Parathyroid adenoma (tissue), 2 donors: Measurements from ENCODE around the gene ANGPTL2.

Experiments used
- H2AFZ ChIP-seq: fragments of 300-600 bp; sonication (generic); one replicate; pipeline ENCODE4 v1.7.0; 2017; ENCODE audit warnings: antibody characterized with exemption, mild to moderate bottlenecking
- H3K27ac ChIP-seq: fragments of 300-600 bp; sonication (generic); one replicate; pipeline ENCODE4 v1.7.0; 2017
- H3K27me3 ChIP-seq: fragments of 300-600 bp; sonication (generic); one replicate; pipeline ENCODE4 v1.7.0; 2017; ENCODE audit warnings: low read length; ENCODE audit not compliant: control insufficient read depth, insufficient read depth
- H3K36me3 ChIP-seq: fragments of 300-600 bp; sonication (generic); one replicate; pipeline ENCODE4 v1.7.0; 2017; ENCODE audit warnings: low read length; ENCODE audit not compliant: control insufficient read depth, insufficient read depth
- H3K4me1 ChIP-seq: fragments of 300-600 bp; sonication (generic); one replicate; pipeline ENCODE4 v1.7.0; 2017; ENCODE audit warnings: control low read depth
- H3K4me2 ChIP-seq: fragments of 300-600 bp; sonication (generic); one replicate; pipeline ENCODE4 v1.7.0; 2017; ENCODE audit warnings: low read length
- H3K4me3 ChIP-seq: fragments of 300-600 bp; sonication (generic); one replicate; pipeline ENCODE4 v1.7.0; 2017; ENCODE audit warnings: low read depth, low read length
- H3K79me2 ChIP-seq: fragments of 300-600 bp; sonication (generic); one replicate; pipeline ENCODE4 v1.7.0; 2017; ENCODE audit warnings: control low read depth
- H3K9ac ChIP-seq: fragments of 300-600 bp; sonication (generic); one replicate; pipeline ENCODE4 v1.7.0; 2017; ENCODE audit warnings: mild to moderate bottlenecking
- H3K9me3 ChIP-seq: fragments of 300-600 bp; sonication (generic); one replicate; pipeline ENCODE4 v1.7.0; 2017; ENCODE audit warnings: low read length; ENCODE audit not compliant: control insufficient read depth
- CTCF ChIP-seq: fragments of 300-600 bp; sonication (generic); IDR thresholded peaks from one replicate; pipeline ENCODE4 v1.7.0; 2017; ENCODE audit warnings: antibody characterized with exemption, mild to moderate bottlenecking
- donor health status: primary hyperparathyroidism.

ANGPTL2 gene

GRCh38 chr9:127161081-127161624 is 38.7 kb upstream of the ANGPTL2 start:
- Histone ChIP-seq H3K4me1 (no peaks in the 10 kb centered on the region), H3K4me2 (no peak overlapping the region), H3K9me3 (no peaks in the 10 kb centered on the region), H3K79me2 (no peaks in the 10 kb centered on the region), H3K27me3 (no peaks in the 10 kb centered on the region), H3K9ac (no peak overlapping the region), H2AFZ (no peak overlapping the region), H3K27ac (no peak overlapping the region), H3K4me3 (no peak overlapping the region), H3K36me3 (no peaks in the 10 kb centered on the region)
- no peak for TF ChIP-seq CTCF

GRCh38 chr9:127159949-127160610 is 37.6 kb upstream of the ANGPTL2 start:
- H3K27me3 ChIP-seq = no peaks in the 10 kb centered on the region
- H2AFZ ChIP-seq = no peak overlapping the region
- H3K4me2 ChIP-seq = no peak overlapping the region
- no peaks in the 10 kb centered on the region for H3K4me1 ChIP-seq
- no peaks in the 10 kb centered on the region for H3K36me3 ChIP-seq
- no peak overlapping the region for H3K4me3 ChIP-seq
- H3K79me2 ChIP-seq = no peaks in the 10 kb centered on the region
- H3K9me3 ChIP-seq = no peaks in the 10 kb centered on the region
- no peak overlapping the region for H3K27ac ChIP-seq
- no peak for TF ChIP-seq CTCF
- no peak overlapping the region for H3K9ac ChIP-seq

- Histone ChIP-seq H3K9me3 (no peaks in the 10 kb centered on the region), H3K27ac (no peak overlapping the region), H3K4me3 (no peak overlapping the region), H3K27me3 (no peaks in the 10 kb centered on the region), H3K79me2 (no peaks in the 10 kb centered on the region), H3K36me3 (no peaks in the 10 kb centered on the region), H3K9ac (no peak overlapping the region), H3K4me1 (no peaks in the 10 kb centered on the region), H2AFZ (no peak overlapping the region), H3K4me2 (no peak overlapping the region)
- no peak for TF ChIP-seq CTCF
These were observed 36.9 kb upstream of the ANGPTL2 start for GRCh38 chr9:127159325-127159801.

- Histone ChIP-seq H3K4me3 (no peak overlapping the region), H3K4me1 (no peaks in the 10 kb centered on the region), H3K9me3 (no peaks in the 10 kb centered on the region), H3K36me3 (no peaks in the 10 kb centered on the region), H3K27ac (no peak overlapping the region), H2AFZ (no peak overlapping the region), H3K79me2 (no peaks in the 10 kb centered on the region), H3K27me3 (no peaks in the 10 kb centered on the region), H3K9ac (no peak overlapping the region), H3K4me2 (no peak overlapping the region)
- TF ChIP-seq CTCF = no peak
These were observed 36.4 kb upstream of the ANGPTL2 start for GRCh38 chr9:127158786-127159324.
